Stimulated activated CD4-positive, alpha-beta T cell treated with anti-CD3 and anti-CD28 coated beads, Interleukin-4, amount 100 ng/mL, for 1 hour (primary cell): Measurements from ENCODE around the gene SH3RF2.
"Not testable (repeated sequence)": the region's sequence is repeated elsewhere in the genome, so short reads cannot be mapped to it uniquely, and the experiment has no call there.

Experiments used
- DNase-seq: peaks from one replicate; pipeline ENCODE4 v3.0.0-alpha.2; 2020

The SH3RF2 gene

GRCh38 chr5:146098047-146098446, 161.7 kb downstream of the SH3RF2 start:
- DNase-seq, result no peak

- DNase-seq, result no peak
Measured at GRCh38 chr5:146101646-146102045, 165.3 kb downstream of the SH3RF2 start.

- DNase-seq, result no peak
Measured at GRCh38 chr5:146103594-146103993, 167.2 kb downstream of the SH3RF2 start.

- no peak for DNase-seq
Measured at GRCh38 chr5:146105477-146105876, 169.1 kb downstream of the SH3RF2 start, which contains the start of gene PLAC8L1. PLAC8L1 (minus strand) TSS chr5:146105577; CDS start chr5:146104311, 1,266 bp downstream.

GRCh38 chr5:146107901-146108300, 171.5 kb downstream of the SH3RF2 start:
- DNase-seq, result no peak

GRCh38 chr5:146108870-146109269, 172.5 kb downstream of the SH3RF2 start:
- not testable (repeated sequence) for DNase-seq

- no peak for DNase-seq
Measured at GRCh38 chr5:146109379-146109778, 173.0 kb downstream of the SH3RF2 start.

GRCh38 chr5:146111409-146111808, 175.0 kb downstream of the SH3RF2 start:
- DNase-seq, result no peak

- no peak for DNase-seq
Measured at GRCh38 chr5:146112476-146112875, 176.1 kb downstream of the SH3RF2 start.
